IMR-90 (cell line): ENCODE data around the gene SVEP1. TPM values are rescaled to one million over a fixed set of nuclear protein-coding genes. Genes with fewer than 3 reads are reported as not detected.
"Not testable (repeated sequence)": the region's sequence is repeated elsewhere in the genome, so short reads cannot be mapped to it uniquely, and the experiment has no call there.

Experiments
- ATAC-seq: fragments of 200-7000 bp; cut with Tn5 transposase; 2 replicates; pipeline ENCODE4 v1.9.1; 2020; ENCODE audit warnings: low read depth, mild to moderate bottlenecking, moderate library complexity
- BruUV-seq: library from RNA; stranded (reverse); fragments of 400-500 nt; replicated peaks from 2 replicates; lab custom pipeline; 2021; lab: Mats Ljungman, UMichigan
- CTCF ChIA-PET: fragments of 300-600 bp; formaldehyde crosslinking; extraction: SDS; loops from one replicate; lab custom pipeline; 2021; ENCODE audit warnings: antibody characterized with exemption; lab: Yijun Ruan, JAX
- POLR2A ChIA-PET: fragments of 300-600 bp; sonication (Branson Sonifier 250); formaldehyde crosslinking; loops from one replicate; lab custom pipeline; 2022; ENCODE audit warnings: antibody characterized with exemption; ENCODE audit not compliant: unreplicated experiment; lab: Charles Lee
- DNase-seq: peaks from one replicate; pipeline ENCODE4 v3.0.0; 2013
- H2AFZ ChIP-seq: replicated peaks from 2 replicates; pipeline ENCODE3; 2013; ENCODE audit warnings: low read length, mild to moderate bottlenecking; ENCODE audit not compliant: poor library complexity
- H2AK5ac ChIP-seq: 2 replicates; pipeline ENCODE4 v1.6.1; 2013; ENCODE audit warnings: low read depth, low read length, inconsistent platforms
- H2AK9ac ChIP-seq: replicated peaks from 2 replicates; pipeline ENCODE3; 2013; ENCODE audit warnings: mild to moderate bottlenecking, low read depth, low read length, moderate library complexity; ENCODE audit not compliant: poor library complexity
- H2BK120ac ChIP-seq: 2 replicates; pipeline ENCODE4 v1.6.1; 2013; ENCODE audit warnings: low read depth, low read length, inconsistent platforms
- H2BK15ac ChIP-seq: 3 replicates; pipeline ENCODE4 v1.6.1; 2013; ENCODE audit warnings: low read depth, low read length, inconsistent platforms
- H2BK20ac ChIP-seq: 2 replicates; pipeline ENCODE4 v1.6.1; 2013; ENCODE audit warnings: low read depth, mild to moderate bottlenecking, inconsistent platforms, low read length, moderate library complexity
- H2BK5ac ChIP-seq: 2 replicates; pipeline ENCODE4 v1.6.1; 2013; ENCODE audit warnings: mild to moderate bottlenecking, low read depth, low read length, inconsistent platforms; ENCODE audit not compliant: poor library complexity, severe bottlenecking
- H3K14ac ChIP-seq: replicated peaks from 2 replicates; pipeline ENCODE4 v1.6.1; 2013; ENCODE audit warnings: low read depth, low read length, inconsistent platforms
- H3K18ac ChIP-seq: 2 replicates; pipeline ENCODE4 v1.6.1; 2013; ENCODE audit warnings: low read depth, low read length, control low read depth
- H3K23ac ChIP-seq: 2 replicates; pipeline ENCODE4 v1.6.1; 2013; ENCODE audit warnings: low read depth, low read length, inconsistent platforms
- H3K27ac ChIP-seq: 2 replicates; pipeline ENCODE4 v1.5.1; 2013; ENCODE audit warnings: mild to moderate bottlenecking, control low read depth, low read length; ENCODE audit not compliant: insufficient read depth
- H3K27me3 ChIP-seq: 2 replicates; pipeline ENCODE4 v1.6.1; 2013; ENCODE audit warnings: low read length; ENCODE audit not compliant: control insufficient read depth, insufficient read depth
- H3K36me3 ChIP-seq: 2 replicates; pipeline ENCODE4 v1.6.1; 2013; ENCODE audit warnings: low read length, mixed read lengths; ENCODE audit not compliant: control insufficient read depth, insufficient read depth
- H3K4ac ChIP-seq: 2 replicates; pipeline ENCODE4 v1.6.1; 2013; ENCODE audit warnings: low read depth, low read length, inconsistent platforms
- H3K4me1 ChIP-seq: 2 replicates; pipeline ENCODE4 v1.6.1; 2013; ENCODE audit warnings: low read length, mixed read lengths; ENCODE audit not compliant: control insufficient read depth, insufficient read depth
- H3K4me2 ChIP-seq: 2 replicates; pipeline ENCODE4 v1.6.1; 2013; ENCODE audit warnings: low read depth, mild to moderate bottlenecking, control low read depth, low read length, moderate library complexity
- H3K4me3 ChIP-seq: 2 replicates; pipeline ENCODE4 v1.5.1; 2013; ENCODE audit warnings: low read depth, mild to moderate bottlenecking, control low read depth, low read length, moderate library complexity; ENCODE audit not compliant: insufficient read depth
- H3K56ac ChIP-seq: 2 replicates; pipeline ENCODE4 v1.6.1; 2013; ENCODE audit warnings: low read length, inconsistent platforms; ENCODE audit not compliant: insufficient read depth; ENCODE audit errors: extremely low read depth
- H3K79me1 ChIP-seq, 2 experiments: 2 replicates each; pipeline ENCODE4 v1.6.1; 2013; ENCODE audit warnings: low read length in 2 of 2, inconsistent platforms in 1 of 2, low read depth in 1 of 2
- H3K9ac ChIP-seq: 2 replicates; pipeline ENCODE4 v1.6.1; 2013; ENCODE audit warnings: low read depth, low read length, control low read depth
- H3K9me1 ChIP-seq: 2 replicates; pipeline ENCODE4 v1.6.1; 2013; ENCODE audit warnings: low read length, inconsistent platforms; ENCODE audit not compliant: insufficient read depth
- H3K9me3 ChIP-seq: 2 replicates; pipeline ENCODE4 v1.6.1; 2013; ENCODE audit warnings: low read length; ENCODE audit not compliant: control insufficient read depth, insufficient read depth
- H4K20me1 ChIP-seq: 2 replicates; pipeline ENCODE4 v1.6.1; 2013; ENCODE audit warnings: low read length, inconsistent platforms; ENCODE audit not compliant: insufficient read depth
- H4K5ac ChIP-seq: 2 replicates; pipeline ENCODE4 v1.6.1; 2013; ENCODE audit warnings: mild to moderate bottlenecking, low read depth, low read length, control low read depth
- H4K8ac ChIP-seq, 2 experiments: 2 replicates each; pipeline ENCODE4 v1.6.1; 2013; ENCODE audit warnings: low read depth in 2 of 2, low read length in 2 of 2, control low read depth in 1 of 2, inconsistent platforms in 1 of 2
- H4K91ac ChIP-seq: 2 replicates; pipeline ENCODE4 v1.6.1; 2013; ENCODE audit warnings: low read depth, low read length, inconsistent platforms; ENCODE audit not compliant: insufficient read depth
- WGBS, 2 experiments: methylation state at CpG; one replicate each; pipeline versions ENCODE4 v1.1.5 to v1.1.7; 2013; ENCODE audit warnings: missing lambda C conversion rate in 2 of 2; ENCODE audit not compliant: insufficient read length in 1 of 2; ENCODE audit errors: extremely low coverage in 2 of 2; 5-methylcytosine and 5-hydroxymethylcytosine counted together
- dilution Hi-C: fragments of 300-500 bp; cut with HindIII; formaldehyde crosslinking; loops from one replicate; pipeline ENCODE4 v1.14.3; 2018; ENCODE audit warnings: low sequenced_read_pairs; ENCODE audit not compliant: unreplicated experiment
- in situ Hi-C: fragments of 300-500 bp; cut with MboI; formaldehyde crosslinking; loops from 3 replicates; pipeline ENCODE4 v1.14.3; 2019; ENCODE audit warnings: low sequenced_read_pairs, inconsistent platforms, mixed read lengths
- intact Hi-C: fragments of 100-400 bp; cut with micrococcal nuclease; formaldehyde crosslinking; loops from 2 replicates; pipeline ENCODE4 v1.10.0; 2022
- polyA plus RNA-seq, 3 experiments: library from polyadenylated mRNA; depleted of rRNA; stranded (reverse); fragments of >200 nt; gene quantifications; 2 replicates each; pipeline ENCODE4 v1.2.3, GENCODE V29; 2012; ENCODE audit warnings: low replicate concordance in 1 of 3
- total RNA-seq: library from RNA; depleted of rRNA; stranded (reverse); fragments of >200 nt; gene quantifications from 2 replicates; pipeline ENCODE4 v1.2.3, GENCODE V29; 2012

Gene SVEP1
- total and polyA plus RNA-seq, 2 of the 4 experiments (the other 2 are of a cell fraction), result 4.8 to 16.7 TPM

DNA sequence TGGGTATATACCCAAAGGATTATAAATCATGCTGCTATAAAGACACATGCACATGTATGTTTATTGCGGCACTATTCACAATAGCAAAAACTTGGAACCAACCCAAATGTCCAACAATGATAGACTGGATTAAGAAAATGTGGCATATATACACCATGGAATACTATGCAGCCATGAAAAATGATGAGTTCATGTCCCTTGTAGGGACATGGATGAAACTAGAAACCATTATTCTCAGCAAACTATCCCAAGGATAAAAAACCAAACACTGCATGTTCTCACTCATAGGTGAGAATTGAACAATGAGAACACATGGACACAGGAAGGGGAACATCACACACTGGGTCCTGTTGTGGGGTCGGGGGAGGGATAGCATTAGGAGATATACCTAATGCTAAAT is 180.5 kb downstream of the SVEP1 start:
- H3K27me3 ChIP-seq, H2BK5ac ChIP-seq, H4K91ac ChIP-seq, H2AK9ac ChIP-seq, intact Hi-C loops, H2BK120ac ChIP-seq, H4K5ac ChIP-seq, ATAC-seq, H3K56ac ChIP-seq, H3K14ac ChIP-seq, H4K20me1 ChIP-seq, BruUV-seq, H3K9me1 ChIP-seq, DNase-seq, H3K36me3 ChIP-seq, H3K23ac ChIP-seq, in situ Hi-C loops, H2AK5ac ChIP-seq, H2BK20ac ChIP-seq, H3K4me2 ChIP-seq, H2BK15ac ChIP-seq, H4K8ac ChIP-seq, dilution Hi-C loops, H3K27ac ChIP-seq, H3K4me1 ChIP-seq, H3K18ac ChIP-seq, H3K4ac ChIP-seq, H2AFZ ChIP-seq, POLR2A ChIA-PET, CTCF ChIA-PET, H3K9ac ChIP-seq, H3K4me3 ChIP-seq, H3K9me3 ChIP-seq, H3K79me1 ChIP-seq: not testable (repeated sequence)
- WGBS, 2 experiments, result no CpG with 5 or more reads among the region's 2 CpGs
